ENCODE results near the gene CDKAL1. TPM values are rescaled to one million over a fixed set of nuclear protein-coding genes. Genes with fewer than 3 reads are reported as not detected.

The CDKAL1 gene
- total RNA-seq, 6 experiments from 2014 or later, result 9.2 to 14.3 (median 11.9) TPM

- no peak overlapping the region for H3K4me3 Mint-ChIP-seq
- H3K36me3 Mint-ChIP-seq (ENCODE audit: low read depth), result no peaks in the 10 kb centered on the region
- no peaks in the 10 kb centered on the region for H3K9me3 Mint-ChIP-seq
- peak; percentile 23; the same call in 1 of the 2 replicates for TF ChIP-seq CTCF (IDR thresholded peaks at IDR 0.05)
- H3K27me3 Mint-ChIP-seq (ENCODE audit: insufficient read depth), result no peaks in the 10 kb centered on the region
- H3K27ac Mint-ChIP-seq, result no peak overlapping the region
- peaks cover 11% of the 10 kb centered on the region; the same call in 1 of the 2 replicates for H3K4me1 Mint-ChIP-seq (ENCODE audit: low read depth)
- no peak for DNase-seq
Observed at GRCh38 chr6:20789162-20789561, 254.9 kb downstream of the CDKAL1 start.

- Mint-ChIP-seq H3K27ac (no peak overlapping the region), H3K4me3 (no peak overlapping the region), H3K9me3 (no peaks in the 10 kb centered on the region), H3K36me3 (ENCODE audit: low read depth) (no peaks in the 10 kb centered on the region), H3K27me3 (ENCODE audit: insufficient read depth) (no peaks in the 10 kb centered on the region), H3K4me1 (ENCODE audit: low read depth) (peaks cover 11% of the 10 kb centered on the region; the same call in 1 of the 2 replicates)
- DNase-seq, result no peak
- no peak for TF ChIP-seq CTCF (IDR thresholded peaks at IDR 0.05)
Observed at GRCh38 chr6:20790032-20790791, 256.0 kb downstream of the CDKAL1 start.

- no peak for DNase-seq
- Mint-ChIP-seq H3K4me1 (ENCODE audit: low read depth) (peaks cover 11% of the 10 kb centered on the region; the same call in 1 of the 2 replicates), H3K4me3 (no peak overlapping the region), H3K27ac (no peak overlapping the region), H3K27me3 (ENCODE audit: insufficient read depth) (no peaks in the 10 kb centered on the region), H3K36me3 (ENCODE audit: low read depth) (no peaks in the 10 kb centered on the region), H3K9me3 (no peaks in the 10 kb centered on the region)
- no peak for TF ChIP-seq CTCF (IDR thresholded peaks at IDR 0.05)
Observed at GRCh38 chr6:20791074-20791473, 256.8 kb downstream of the CDKAL1 start.

- Mint-ChIP-seq H3K4me3 (no peak overlapping the region), H3K4me1 (ENCODE audit: low read depth) (peaks cover 11% of the 10 kb centered on the region; the same call in 1 of the 2 replicates), H3K9me3 (no peaks in the 10 kb centered on the region), H3K27me3 (ENCODE audit: insufficient read depth) (no peaks in the 10 kb centered on the region), H3K27ac (no peak overlapping the region; the same call in 1 of the 2 replicates), H3K36me3 (ENCODE audit: low read depth) (no peaks in the 10 kb centered on the region)
- DNase-seq, result no peak
- TF ChIP-seq CTCF (IDR thresholded peaks at IDR 0.05), result no peak
Observed at GRCh38 chr6:20791944-20792343, 257.7 kb downstream of the CDKAL1 start.

GRCh38 chr6:20793174-20793573, 258.9 kb downstream of the CDKAL1 start:
- no peak overlapping the region for H3K4me3 Mint-ChIP-seq
- no peak for TF ChIP-seq CTCF (IDR thresholded peaks at IDR 0.05)
- H3K36me3 Mint-ChIP-seq (ENCODE audit: low read depth), result no peaks in the 10 kb centered on the region
- H3K27ac Mint-ChIP-seq, result no peak overlapping the region
- peaks cover 11% of the 10 kb centered on the region; the same call in 1 of the 2 replicates for H3K4me1 Mint-ChIP-seq (ENCODE audit: low read depth)
- no peaks in the 10 kb centered on the region for H3K9me3 Mint-ChIP-seq
- no peak for DNase-seq
- no peaks in the 10 kb centered on the region for H3K27me3 Mint-ChIP-seq (ENCODE audit: insufficient read depth)
